ENCODE results near the gene MAP3K13. TPM values are rescaled to one million over a fixed set of nuclear protein-coding genes. Genes with fewer than 3 reads are reported as not detected.
A peak's percentile ranks its signal among the peaks of the same experiment; 100 is the strongest.

Gene MAP3K13
- total RNA-seq, 3 donors from 2014 or later, result 9.1 to 34.7 (median 23.9) TPM

GRCh38 chr3:185353823-185354614 is 8.9 kb upstream of the MAP3K13 start:
- Histone ChIP-seq H3K4me1 (no peaks in the 10 kb centered on the region), H3K9me3 (no peaks in the 10 kb centered on the region), H3K4me3 (no peak overlapping the region), H3K27me3 (no peaks in the 10 kb centered on the region), H3K36me3 (no peaks in the 10 kb centered on the region), H3K27ac (no peak overlapping the region)
- TF ChIP-seq POLR2AphosphoS5 (IDR thresholded peaks at IDR 0.05), result no peak
- peak in 2 of 3 donors; percentile 56 to 62 for TF ChIP-seq CTCF (IDR thresholded peaks at IDR 0.05)
- TF ChIP-seq POLR2A (IDR thresholded peaks at IDR 0.05), result no peak
- DNase-seq (ENCODE audit: low spot score in 2 of 2), result peak; percentile 33 to 61
- intact Hi-C loops (cut with DNase I; ENCODE audit: low total_unique reads), result no loop called here

GRCh38 chr3:185356499-185356898 is 6.4 kb upstream of the MAP3K13 start:
- DNase-seq (ENCODE audit: low spot score in 2 of 2), result no peak
- no peaks in the 10 kb centered on the region for H3K36me3 ChIP-seq
- no peaks in the 10 kb centered on the region for H3K27me3 ChIP-seq
- no peaks in the 10 kb centered on the region for H3K9me3 ChIP-seq
- H3K4me1 ChIP-seq, result no peaks in the 10 kb centered on the region
- H3K4me3 ChIP-seq, result no peak overlapping the region
- intact Hi-C loops (cut with DNase I; ENCODE audit: low total_unique reads), result no loop called here
- H3K27ac ChIP-seq, result no peak overlapping the region
- TF ChIP-seq CTCF (IDR thresholded peaks at IDR 0.05), result no peak
- no peak for TF ChIP-seq POLR2A (IDR thresholded peaks at IDR 0.05)
- TF ChIP-seq POLR2AphosphoS5 (IDR thresholded peaks at IDR 0.05), result no peak

- no peaks in the 10 kb centered on the region for H3K9me3 ChIP-seq
- no peak for DNase-seq (ENCODE audit: low spot score in 2 of 2)
- intact Hi-C loops (cut with DNase I; ENCODE audit: low total_unique reads), result no loop called here
- no peaks in the 10 kb centered on the region for H3K36me3 ChIP-seq
- no peaks in the 10 kb centered on the region for H3K4me1 ChIP-seq
- TF ChIP-seq POLR2AphosphoS5 (IDR thresholded peaks at IDR 0.05), result no peak
- no peak for TF ChIP-seq CTCF (IDR thresholded peaks at IDR 0.05)
- TF ChIP-seq POLR2A (IDR thresholded peaks at IDR 0.05), result no peak
- no peaks in the 10 kb centered on the region for H3K27me3 ChIP-seq
- no peak overlapping the region for H3K4me3 ChIP-seq
- no peak overlapping the region for H3K27ac ChIP-seq
Observed at GRCh38 chr3:185361920-185362319, 1.0 kb upstream of the MAP3K13 start.

- no peak for TF ChIP-seq POLR2AphosphoS5 (IDR thresholded peaks at IDR 0.05)
- TF ChIP-seq CTCF (IDR thresholded peaks at IDR 0.05), result no peak
- no peak for TF ChIP-seq POLR2A (IDR thresholded peaks at IDR 0.05)
- H3K4me3 ChIP-seq, result peak overlapping the region; percentile 54 to 70 (median 57)
- peak overlapping the region; percentile 72 to 79 for H3K27ac ChIP-seq
- DNase-seq (ENCODE audit: low spot score in 2 of 2), result no peak
- no peaks in the 10 kb centered on the region for H3K27me3 ChIP-seq
- no peaks in the 10 kb centered on the region for H3K9me3 ChIP-seq
- intact Hi-C loops (cut with DNase I; ENCODE audit: low total_unique reads), result no loop called here
- H3K4me1 ChIP-seq, result no peaks in the 10 kb centered on the region
- H3K36me3 ChIP-seq, result no peaks in the 10 kb centered on the region
Observed at GRCh38 chr3:185363662-185364203, 797 bp downstream of the MAP3K13 start.
